Measurements from ENCODE around the gene COL6A3.
A peak's percentile ranks its signal among the peaks of the same experiment; 100 is the strongest.

COL6A3 gene

GRCh38 chr2:237294460-237294859, 119.5 kb downstream of the COL6A3 start:
- no peak for DNase-seq

- DNase-seq: no peak
Observed at GRCh38 chr2:237293978-237294377, 120.0 kb downstream of the COL6A3 start.

- DNase-seq: peak; percentile 75 to 79
Observed at GRCh38 chr2:237291138-237291792, 122.7 kb downstream of the COL6A3 start.

- DNase-seq: no peak
Observed at GRCh38 chr2:237290261-237290660, 123.7 kb downstream of the COL6A3 start.

- no peak for DNase-seq
Observed at GRCh38 chr2:237289139-237289538, 124.8 kb downstream of the COL6A3 start.

- no peak for DNase-seq
Observed at GRCh38 chr2:237287872-237288271, 126.1 kb downstream of the COL6A3 start.

- DNase-seq: no peak
Observed at GRCh38 chr2:237283131-237283928, 130.6 kb downstream of the COL6A3 start.

GRCh38 chr2:237282568-237283128, 131.3 kb downstream of the COL6A3 start:
- no peak for DNase-seq

GRCh38 chr2:237281836-237282306, 132.1 kb downstream of the COL6A3 start:
- peak in 1 of 2 experiments; percentile 15 for DNase-seq

- DNase-seq: no peak
Observed at GRCh38 chr2:237280939-237281338, 133.0 kb downstream of the COL6A3 start.

- no peak for DNase-seq
Observed at GRCh38 chr2:237280229-237280628, 133.7 kb downstream of the COL6A3 start.

- DNase-seq: no peak
Observed at GRCh38 chr2:237279012-237279768, 134.8 kb downstream of the COL6A3 start.

- DNase-seq: no peak
Observed at GRCh38 chr2:237278568-237278967, 135.4 kb downstream of the COL6A3 start.

GRCh38 chr2:237276716-237277490, 137.1 kb downstream of the COL6A3 start:
- DNase-seq: no peak

Measured in NCI-H187 (cell line).